ENCODE measurements around the gene RALGAPB.
"Not testable (repeated sequence)": the region's sequence is repeated elsewhere in the genome, so short reads cannot be mapped to it uniquely, and the experiment has no call there.

Gene RALGAPB

GRCh38 chr20:38447251-38447661, 25.4 kb upstream of the RALGAPB start:
- DNase-seq (ENCODE audit: low read depth), result no peak

GRCh38 chr20:38447931-38448675, 24.5 kb upstream of the RALGAPB start:
- DNase-seq (ENCODE audit: low read depth), result no peak

GRCh38 chr20:38449046-38449445, 23.6 kb upstream of the RALGAPB start:
- no peak for DNase-seq (ENCODE audit: low read depth)

- peak; percentile 93 for DNase-seq (ENCODE audit: low read depth)
These were observed 22.1 kb upstream of the RALGAPB start for GRCh38 chr20:38450412-38450975.

GRCh38 chr20:38452880-38453624, 19.6 kb upstream of the RALGAPB start:
- DNase-seq (ENCODE audit: low read depth), result peak; percentile 94

- DNase-seq (ENCODE audit: low read depth), result peak; percentile 60
These were observed 18.7 kb upstream of the RALGAPB start for GRCh38 chr20:38453941-38454340.

GRCh38 chr20:38454556-38455473, 17.8 kb upstream of the RALGAPB start:
- peak; percentile 31 for DNase-seq (ENCODE audit: low read depth)

- DNase-seq (ENCODE audit: low read depth), result no peak
These were observed 14.3 kb upstream of the RALGAPB start for GRCh38 chr20:38458314-38458713.

- DNase-seq (ENCODE audit: low read depth), result peak; percentile 95
These were observed 12.5 kb upstream of the RALGAPB start for GRCh38 chr20:38460040-38460623.

GRCh38 chr20:38460631-38461030, 12.0 kb upstream of the RALGAPB start:
- not testable (repeated sequence) for DNase-seq (ENCODE audit: low read depth)

GRCh38 chr20:38461167-38461566, 11.5 kb upstream of the RALGAPB start:
- DNase-seq (ENCODE audit: low read depth), result not testable (repeated sequence)

- not testable (repeated sequence) for DNase-seq (ENCODE audit: low read depth)
These were observed 11.1 kb upstream of the RALGAPB start for GRCh38 chr20:38461569-38461968.

- DNase-seq (ENCODE audit: low read depth), result no peak
These were observed 6.5 kb upstream of the RALGAPB start for GRCh38 chr20:38466171-38466570.

- no peak for DNase-seq (ENCODE audit: low read depth)
These were observed 5.7 kb upstream of the RALGAPB start for GRCh38 chr20:38466983-38467382.

GRCh38 chr20:38471245-38471644, 1.4 kb upstream of the RALGAPB start:
- no peak for DNase-seq (ENCODE audit: low read depth)

GRCh38 chr20:38471987-38472512, 593 bp upstream of the RALGAPB start:
- no peak for DNase-seq (ENCODE audit: low read depth)

GRCh38 chr20:38473367-38473795, 738 bp downstream of the RALGAPB start:
- DNase-seq (ENCODE audit: low read depth), result peak; percentile 62

- DNase-seq (ENCODE audit: low read depth), result no peak
These were observed 5.1 kb downstream of the RALGAPB start for GRCh38 chr20:38477747-38478146.

- DNase-seq (ENCODE audit: low read depth), result no peak
These were observed 7.0 kb downstream of the RALGAPB start for GRCh38 chr20:38479596-38479995.

GRCh38 chr20:38485041-38485440, 12.4 kb downstream of the RALGAPB start:
- DNase-seq (ENCODE audit: low read depth), result no peak

GRCh38 chr20:38489181-38489580, 16.5 kb downstream of the RALGAPB start:
- no peak for DNase-seq (ENCODE audit: low read depth)
